Activated T-cell treated with anti-CD3 and anti-CD28 coated beads, Interleukin-2, amount 50 U/mL, for 72 hours (primary cell): ENCODE measurements around the gene SELENOO. TPM values are rescaled to one million over a fixed set of nuclear protein-coding genes. Genes with fewer than 3 reads are reported as not detected.

Experiments used
- ATAC-seq, 2 donors: fragments of 150-1000 bp; cut with Tn5 transposase; replicated peaks in 1 of 2; 2 replicates each; pipeline ENCODE4 v1.10.0; 2021; ENCODE audit warnings: moderate library complexity in 2 of 2, mild to moderate bottlenecking in 1 of 2
- DNase-seq, 2 donors: peaks; one replicate each; pipeline ENCODE4 v3.0.0; 2021 to 2022; ENCODE audit warnings: mixed read lengths in 1 of 2
- H3K27ac Mint-ChIP-seq: one replicate; pipeline ENCODE4 v1.8.0; 2022; ENCODE audit warnings: mild to moderate bottlenecking, moderate library complexity, mixed read lengths
- H3K27me3 Mint-ChIP-seq: one replicate; pipeline ENCODE4 v1.8.0; 2022; ENCODE audit warnings: low read depth, mixed read lengths
- H3K36me3 Mint-ChIP-seq, 2 donors: one replicate each; pipeline ENCODE4 v1.8.0; 2022; ENCODE audit warnings: mixed read lengths in 2 of 2, mild to moderate bottlenecking in 1 of 2; ENCODE audit not compliant: insufficient read depth in 2 of 2
- H3K4me1 Mint-ChIP-seq: one replicate; pipeline ENCODE4 v1.8.0; 2022; ENCODE audit warnings: low read depth, mixed read lengths
- H3K4me3 Mint-ChIP-seq, 2 donors: one replicate each; pipeline ENCODE4 v1.8.0; 2022; ENCODE audit warnings: mild to moderate bottlenecking in 2 of 2, mixed read lengths in 2 of 2, moderate library complexity in 2 of 2
- H3K9me3 Mint-ChIP-seq, 2 donors: one replicate each; pipeline ENCODE4 v1.8.0; 2022; ENCODE audit warnings: mixed read lengths in 2 of 2
- total RNA-seq, 2 donors: library from RNA; stranded (reverse); gene quantifications; one replicate each; pipeline ENCODE4 v1.2.3, GENCODE V29; 2022

SELENOO gene
- total RNA-seq, 2 donors from 2014 or later = 17.6 to 19.4 TPM

- DNase-seq (peak; percentile 43 to 48), ATAC-seq (peak; percentile 51 to 56)
- H3K27ac Mint-ChIP-seq = no peak overlapping the region
- H3K9me3 Mint-ChIP-seq = no peaks in the 10 kb centered on the region
- H3K36me3 Mint-ChIP-seq = no peaks in the 10 kb centered on the region
- H3K4me3 Mint-ChIP-seq = peak overlapping the region; percentile 40 to 43
- peaks cover 8% of the 10 kb centered on the region for H3K4me1 Mint-ChIP-seq
- H3K27me3 Mint-ChIP-seq = peaks cover 11% of the 10 kb centered on the region
Observed at GRCh38 chr22:50260801-50261614, 60.2 kb downstream of the SELENOO start.

GRCh38 chr22:50261615-50262459, 61.0 kb downstream of the SELENOO start, which contains the start of gene MAPK12:
Gene MAPK12, minus strand, starts transcription at chr22:50261683. Its CDS starts 174 bp downstream, at chr22:50261509.
- Mint-ChIP-seq H3K36me3 (no peaks in the 10 kb centered on the region), H3K27ac (no peak within 1 kb of the TSS), H3K27me3 (peaks cover 11% of the 10 kb centered on the region), H3K4me3 (peak within 1 kb of the TSS; percentile 62 to 72), H3K4me1 (peaks cover 8% of the 10 kb centered on the region), H3K9me3 (no peaks in the 10 kb centered on the region)
- peak; percentile 23 to 35 for ATAC-seq
- no peak for DNase-seq

GRCh38 chr22:50262460-50262911, 61.7 kb downstream of the SELENOO start:
- H3K36me3 Mint-ChIP-seq = no peaks in the 10 kb centered on the region
- no peak overlapping the region for H3K27ac Mint-ChIP-seq
- H3K27me3 Mint-ChIP-seq = peaks cover 11% of the 10 kb centered on the region
- DNase-seq (no peak), ATAC-seq (peak in 1 of 2 donors; percentile 24)
- H3K9me3 Mint-ChIP-seq = no peaks in the 10 kb centered on the region
- peaks cover 8% of the 10 kb centered on the region for H3K4me1 Mint-ChIP-seq
- H3K4me3 Mint-ChIP-seq = peak overlapping the region; percentile 62 to 72

- no peaks in the 10 kb centered on the region for H3K36me3 Mint-ChIP-seq
- DNase-seq (no peak), ATAC-seq (no peak)
- no peaks in the 10 kb centered on the region for H3K9me3 Mint-ChIP-seq
- H3K27ac Mint-ChIP-seq = no peak overlapping the region
- H3K27me3 Mint-ChIP-seq = peaks cover 11% of the 10 kb centered on the region
- H3K4me1 Mint-ChIP-seq = peaks cover 10% of the 10 kb centered on the region
- H3K4me3 Mint-ChIP-seq = no peak overlapping the region
Observed at GRCh38 chr22:50262973-50263617, 62.3 kb downstream of the SELENOO start.

GRCh38 chr22:50264104-50264745, 63.4 kb downstream of the SELENOO start:
- no peak for ATAC-seq
- Mint-ChIP-seq H3K9me3 (no peaks in the 10 kb centered on the region), H3K4me1 (peaks cover 20% of the 10 kb centered on the region), H3K27me3 (peaks cover 11% of the 10 kb centered on the region), H3K36me3 (no peaks in the 10 kb centered on the region), H3K27ac (no peak overlapping the region), H3K4me3 (no peak overlapping the region)
- DNase-seq = no peak

- Mint-ChIP-seq H3K4me3 (no peak overlapping the region), H3K27ac (no peak overlapping the region), H3K9me3 (no peaks in the 10 kb centered on the region), H3K36me3 (no peaks in the 10 kb centered on the region), H3K4me1 (peaks cover 24% of the 10 kb centered on the region), H3K27me3 (peaks cover 11% of the 10 kb centered on the region)
- ATAC-seq = no peak
- DNase-seq = no peak
Observed at GRCh38 chr22:50264946-50265669, 64.3 kb downstream of the SELENOO start.

GRCh38 chr22:50266994-50267393, 66.2 kb downstream of the SELENOO start:
- peaks cover 24% of the 10 kb centered on the region for H3K4me1 Mint-ChIP-seq
- ATAC-seq = no peak
- DNase-seq = no peak
- H3K27me3 Mint-ChIP-seq = peaks cover 9% of the 10 kb centered on the region
- H3K9me3 Mint-ChIP-seq = no peaks in the 10 kb centered on the region
- no peaks in the 10 kb centered on the region for H3K36me3 Mint-ChIP-seq
- no peak overlapping the region for H3K4me3 Mint-ChIP-seq
- H3K27ac Mint-ChIP-seq = no peak overlapping the region

Other genes with a start within 250 kb of the SELENOO start
- 100 to 1,000 TPM; 209 to 236 TPM for gene PIM3, start 240.2 kb upstream of the SELENOO start, total RNA-seq
- gene IL17REL, start 188.2 kb upstream of the SELENOO start, total RNA-seq = 1 to 10 TPM in 1 of 2 donors, under 1 TPM in 1; 0.36 to 1.1 TPM
- not detected for gene TTLL8, start 142.7 kb upstream of the SELENOO start, total RNA-seq
- under 1 TPM in 1 of 2 donors, not detected in 1; 0.17 TPM for gene MLC1, start 115.6 kb upstream of the SELENOO start, total RNA-seq
- under 1 TPM; 0.25 to 0.36 TPM for gene MOV10L1, start 111.0 kb upstream of the SELENOO start, total RNA-seq
- 1 to 10 TPM; 3.8 to 8.0 TPM for gene PANX2, start 30.3 kb upstream of the SELENOO start, total RNA-seq
- 100 to 1,000 TPM; 108 to 125 TPM for gene TRABD, start 15.1 kb upstream of the SELENOO start, total RNA-seq
- gene TUBGCP6, start 44.0 kb downstream of the SELENOO start, total RNA-seq = 10 to 100 TPM; 64.9 to 69.7 TPM
- gene HDAC10, start 50.3 kb downstream of the SELENOO start, total RNA-seq = 10 to 100 TPM; 52.1 to 57.4 TPM
- gene MAPK12, start 60.7 kb downstream of the SELENOO start, total RNA-seq = 10 to 100 TPM in 1 of 2 donors, 1 to 10 TPM in 1; 8.5 to 11.5 TPM
- gene MAPK11, start 69.4 kb downstream of the SELENOO start, total RNA-seq = 10 to 100 TPM; 16.6 to 27.1 TPM
- 10 to 100 TPM; 30.2 to 34.0 TPM for gene PLXNB2, start 106.6 kb downstream of the SELENOO start, total RNA-seq
- 1 to 10 TPM; 6.4 to 8.5 TPM for gene DENND6B, start 126.0 kb downstream of the SELENOO start, total RNA-seq
- gene PPP6R2, start 142.3 kb downstream of the SELENOO start, total RNA-seq = 10 to 100 TPM; 45.6 to 51.3 TPM